PFSK-1 (cell line): Measurements from ENCODE around the gene ADAMTS2.

Source experiments
- FOXP2 ChIP-seq: optimal IDR thresholded peaks from 2 replicates; pipeline ENCODE3; 2011; ENCODE audit warnings: borderline replicate concordance, control low read depth, inconsistent platforms; ENCODE audit not compliant: insufficient read depth; ENCODE audit errors: extremely low read length, extremely low read depth
- POLR2AphosphoS5 ChIP-seq: IDR thresholded peaks from 2 replicates; pipeline ENCODE4 v1.6.1; 2012; ENCODE audit warnings: low read depth, mild to moderate bottlenecking, control low read depth, low read length, moderate library complexity
- REST ChIP-seq, 2 experiments: IDR thresholded peaks; 2 replicates each; pipeline versions ENCODE4 v1.6.1 to v1.8.0; 2011 to 2012; ENCODE audit warnings: low read depth in 2 of 2, low read length in 2 of 2, control low read depth in 1 of 2, inconsistent platforms in 1 of 2, mild to moderate bottlenecking in 1 of 2, moderate library complexity in 1 of 2; ENCODE audit not compliant: insufficient read depth in 1 of 2
- SIN3A ChIP-seq: IDR thresholded peaks from 2 replicates; pipeline ENCODE4 v1.6.1; 2012; ENCODE audit warnings: mild to moderate bottlenecking, low read length, moderate library complexity, borderline replicate concordance; ENCODE audit not compliant: insufficient read depth
- TAF1 ChIP-seq: IDR thresholded peaks from 2 replicates; pipeline ENCODE4 v1.6.1; 2012; ENCODE audit warnings: low read length, control low read depth, borderline replicate concordance; ENCODE audit not compliant: insufficient read depth

Gene ADAMTS2

GRCh38 chr5:179204572-179204971 is 140.7 kb downstream of the ADAMTS2 start:
- TF ChIP-seq TAF1 (no peak), POLR2AphosphoS5 (no peak), FOXP2 (no peak), REST (IDR thresholded peaks at IDR 0.05; ENCODE audit: insufficient read depth in 1 of 2, low read depth in 2 of 2, low read length in 2 of 2) (no peak), SIN3A (no peak)

DNA sequence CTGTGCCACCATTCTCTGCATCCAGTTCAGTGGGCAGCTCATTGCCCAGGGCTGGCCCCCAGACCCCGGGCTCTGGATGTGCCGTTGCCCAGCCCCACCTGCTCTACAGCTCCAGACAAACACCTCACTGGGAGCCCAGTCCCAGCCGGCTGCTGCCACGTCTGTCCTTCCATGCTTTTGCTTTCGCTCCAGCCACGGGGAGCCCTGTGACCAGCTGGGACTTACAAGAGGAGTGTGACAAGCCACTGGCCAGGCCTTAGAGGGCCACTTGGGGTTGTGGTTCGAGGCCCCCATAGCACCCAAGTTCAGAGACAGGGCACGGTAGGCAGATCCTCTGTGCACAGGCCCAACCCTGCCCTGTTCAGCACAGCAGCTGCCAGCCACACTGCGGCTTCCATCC is 142.0 kb downstream of the ADAMTS2 start:
- TF ChIP-seq SIN3A (no peak), TAF1 (no peak), FOXP2 (no peak), REST (IDR thresholded peaks at IDR 0.05; ENCODE audit: insufficient read depth in 1 of 2, low read depth in 2 of 2, low read length in 2 of 2) (no peak), POLR2AphosphoS5 (no peak)

- TF ChIP-seq REST (IDR thresholded peaks at IDR 0.05; ENCODE audit: insufficient read depth in 1 of 2, low read depth in 2 of 2, low read length in 2 of 2) (no peak), SIN3A (no peak), FOXP2 (no peak), TAF1 (no peak), POLR2AphosphoS5 (no peak)
Measured at GRCh38 chr5:179201986-179202385, 143.3 kb downstream of the ADAMTS2 start.

- TF ChIP-seq SIN3A (no peak), FOXP2 (no peak), REST (IDR thresholded peaks at IDR 0.05; ENCODE audit: insufficient read depth in 1 of 2, low read depth in 2 of 2, low read length in 2 of 2) (no peak), TAF1 (no peak), POLR2AphosphoS5 (no peak)
Measured at GRCh38 chr5:179199246-179199645, 146.0 kb downstream of the ADAMTS2 start.

GRCh38 chr5:179198825-179199224 is 146.4 kb downstream of the ADAMTS2 start:
- TF ChIP-seq POLR2AphosphoS5 (no peak), REST (IDR thresholded peaks at IDR 0.05; ENCODE audit: insufficient read depth in 1 of 2, low read depth in 2 of 2, low read length in 2 of 2) (no peak), TAF1 (no peak), SIN3A (no peak), FOXP2 (no peak)
